ENCODE measurements around the gene HYCC2. TPM values are rescaled to one million over a fixed set of nuclear protein-coding genes. Genes with fewer than 3 reads are reported as not detected.

HYCC2 gene
- total RNA-seq, 6 experiments from 2014 or later, result 5.5 to 14.0 (median 10.3) TPM

DNA sequence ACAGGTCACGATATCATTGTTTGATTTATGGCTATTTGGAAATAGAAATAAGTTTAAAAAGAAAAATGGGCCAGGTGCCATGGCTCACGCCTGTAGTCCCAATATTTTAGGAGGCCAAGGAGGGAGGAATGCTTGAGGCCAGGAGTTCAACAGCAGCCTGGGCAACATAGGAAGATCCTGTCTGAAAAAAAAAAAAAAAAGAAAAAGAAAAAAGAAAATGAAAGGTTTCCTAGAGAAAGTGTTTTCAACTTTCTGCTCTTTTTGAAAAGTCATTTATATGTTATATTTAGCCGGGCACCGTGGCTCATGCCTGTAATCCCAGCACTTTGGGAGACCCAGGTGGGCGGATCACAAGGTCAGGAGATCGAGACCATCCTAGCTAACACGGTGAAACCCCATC, 3.5 kb upstream of the HYCC2 start:
- intact Hi-C loops (cut with DNase I), result loop anchor here (5.0 to 10.0 kb wide), 2 partner anchors 90 to 102 kb away; no protein-coding TSS in a partner anchor
- H3K27ac ChIP-seq, result no peak overlapping the region
- H3K4me1 ChIP-seq, result peaks cover 0 to 15% (median 3%) of the 10 kb centered on the region in 4 donors
- no peak overlapping the region for H3K4me3 ChIP-seq
- 80% methylated on average over 5 of the region's 7 CpGs for WGBS (ENCODE audit: insufficient coverage, low coverage, low lambda C conversion rate, missing lambda C conversion rate)
- no peak for ATAC-seq
- H3K27me3 ChIP-seq, result no peaks in the 10 kb centered on the region
- TF ChIP-seq, protein P1, sequence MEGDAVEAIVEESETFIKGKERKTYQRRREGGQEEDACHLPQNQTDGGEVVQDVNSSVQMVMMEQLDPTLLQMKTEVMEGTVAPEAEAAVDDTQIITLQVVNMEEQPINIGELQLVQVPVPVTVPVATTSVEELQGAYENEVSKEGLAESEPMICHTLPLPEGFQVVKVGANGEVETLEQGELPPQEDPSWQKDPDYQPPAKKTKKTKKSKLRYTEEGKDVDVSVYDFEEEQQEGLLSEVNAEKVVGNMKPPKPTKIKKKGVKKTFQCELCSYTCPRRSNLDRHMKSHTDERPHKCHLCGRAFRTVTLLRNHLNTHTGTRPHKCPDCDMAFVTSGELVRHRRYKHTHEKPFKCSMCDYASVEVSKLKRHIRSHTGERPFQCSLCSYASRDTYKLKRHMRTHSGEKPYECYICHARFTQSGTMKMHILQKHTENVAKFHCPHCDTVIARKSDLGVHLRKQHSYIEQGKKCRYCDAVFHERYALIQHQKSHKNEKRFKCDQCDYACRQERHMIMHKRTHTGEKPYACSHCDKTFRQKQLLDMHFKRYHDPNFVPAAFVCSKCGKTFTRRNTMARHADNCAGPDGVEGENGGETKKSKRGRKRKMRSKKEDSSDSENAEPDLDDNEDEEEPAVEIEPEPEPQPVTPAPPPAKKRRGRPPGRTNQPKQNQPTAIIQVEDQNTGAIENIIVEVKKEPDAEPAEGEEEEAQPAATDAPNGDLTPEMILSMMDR (IDR thresholded peaks at IDR 0.05), result no peak
- no peak for TF ChIP-seq POLR2A (IDR thresholded peaks at IDR 0.05)
- H3K9me3 ChIP-seq, result no peaks in the 10 kb centered on the region
- H3K36me3 ChIP-seq, result peaks cover 0 to 14% (median 6%) of the 10 kb centered on the region in 4 donors
- DNase-seq, result no peak

DNA sequence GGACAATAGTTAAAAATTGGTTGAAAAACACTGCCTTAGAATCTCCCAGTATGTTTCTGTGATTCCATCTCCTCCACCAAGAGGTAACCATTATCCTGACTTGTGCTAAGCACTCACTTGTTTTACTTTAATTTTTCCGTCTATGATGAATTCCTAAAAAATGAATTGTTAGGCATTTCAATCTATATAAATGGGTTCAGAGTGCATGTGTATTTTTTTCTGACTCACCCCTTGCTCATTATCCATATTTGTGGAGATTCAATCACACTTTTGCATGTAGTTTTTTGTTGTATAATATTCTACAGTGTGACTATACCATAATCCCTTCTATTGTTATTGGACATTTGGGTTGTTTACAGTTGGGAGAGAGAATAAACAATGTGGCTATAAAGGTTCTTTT, 1.6 kb upstream of the HYCC2 start:
- H3K4me3 ChIP-seq, result no peak overlapping the region
- no peaks in the 10 kb centered on the region for H3K27me3 ChIP-seq
- no peak for TF ChIP-seq POLR2A (IDR thresholded peaks at IDR 0.05)
- TF ChIP-seq, protein P1 (IDR thresholded peaks at IDR 0.05), result no peak
- ATAC-seq (no peak), DNase-seq (no peak)
- H3K27ac ChIP-seq, result no peak overlapping the region
- H3K9me3 ChIP-seq, result no peaks in the 10 kb centered on the region
- WGBS (ENCODE audit: insufficient coverage, low coverage, low lambda C conversion rate, missing lambda C conversion rate), result 64% methylated on average over 1 of the region's 1 CpG
- H3K4me1 ChIP-seq, result peaks cover 0 to 25% (median 7%) of the 10 kb centered on the region in 4 donors
- intact Hi-C loops (cut with DNase I), result loop anchor here (5.0 to 10.0 kb wide), 2 partner anchors 92 to 104 kb away; no protein-coding TSS in a partner anchor
- no peaks in the 10 kb centered on the region for H3K36me3 ChIP-seq

DNA sequence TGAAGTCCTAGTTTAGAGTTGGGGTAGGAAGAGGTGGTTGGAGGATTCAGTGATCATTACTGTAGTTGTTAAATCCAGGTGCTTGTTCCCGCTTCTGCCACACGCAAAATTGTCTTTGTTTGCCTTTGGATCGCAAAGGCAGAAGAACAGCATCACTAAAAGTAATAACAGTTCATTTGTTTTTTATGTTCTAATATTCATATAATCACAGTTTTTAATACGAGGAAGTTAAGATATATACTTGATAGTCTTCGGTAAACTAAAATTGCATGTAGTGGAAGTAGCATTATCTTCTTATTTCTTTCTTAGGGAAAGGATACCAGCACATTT, 695 bp upstream of the HYCC2 start:
- H3K4me3 ChIP-seq, result peak overlapping the region; percentile 76 to 96 (median 91)
- DNase-seq (no peak), ATAC-seq (peak in 2 of 4 donors; percentile 2 to 4)
- intact Hi-C loops (cut with DNase I), result loop anchor here (5.0 to 10.0 kb wide), 2 partner anchors 93 to 105 kb away; no protein-coding TSS in a partner anchor
- no peak for TF ChIP-seq POLR2A (IDR thresholded peaks at IDR 0.05)
- TF ChIP-seq, protein P1 (IDR thresholded peaks at IDR 0.05), result no peak
- H3K4me1 ChIP-seq, result peaks cover 0 to 26% (median 7%) of the 10 kb centered on the region in 4 donors
- no peaks in the 10 kb centered on the region for H3K9me3 ChIP-seq
- H3K36me3 ChIP-seq, result no peaks in the 10 kb centered on the region
- under 1% methylated on average over 5 of the region's 5 CpGs for WGBS (ENCODE audit: insufficient coverage, low coverage, low lambda C conversion rate, missing lambda C conversion rate)
- H3K27me3 ChIP-seq, result no peaks in the 10 kb centered on the region
- H3K27ac ChIP-seq, result peak overlapping the region; percentile 81 to 92 (median 92)

DNA sequence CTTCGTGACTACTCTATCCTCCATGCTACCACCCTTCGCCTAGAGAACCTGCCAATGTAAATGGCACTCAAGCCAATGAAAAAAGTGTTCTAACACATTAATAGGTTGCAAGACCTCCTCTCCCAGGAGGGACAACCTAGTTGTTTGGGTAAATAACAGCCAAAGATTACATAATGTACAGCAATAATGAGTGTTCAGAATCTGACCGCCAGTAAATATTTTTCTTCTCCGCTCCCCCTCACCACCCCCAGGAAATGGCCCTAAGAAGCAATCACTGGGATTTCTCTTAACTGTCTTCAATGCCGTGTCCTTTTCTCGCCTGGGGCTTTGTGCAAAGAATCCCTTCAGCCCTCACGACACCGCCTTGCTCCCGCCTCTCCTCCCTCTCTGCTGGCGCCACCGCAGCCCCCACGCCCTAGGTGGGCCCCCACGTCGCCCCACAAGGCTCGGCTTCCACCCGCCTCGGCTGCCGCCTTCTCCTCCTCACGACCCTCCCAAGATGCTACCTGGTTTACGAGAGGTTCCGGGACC, 458 bp downstream of the HYCC2 start:
- intact Hi-C loops (cut with DNase I), result loop anchor here (5.0 to 10.0 kb wide), 2 partner anchors 94 to 106 kb away; no protein-coding TSS in a partner anchor
- Histone ChIP-seq H3K4me3 (peak overlapping the region; percentile 76 to 96 (median 91)), H3K9me3 (no peaks in the 10 kb centered on the region), H3K27ac (peak overlapping the region; percentile 81 to 92 (median 92)), H3K27me3 (no peaks in the 10 kb centered on the region), H3K36me3 (no peaks in the 10 kb centered on the region), H3K4me1 (peaks cover 0 to 26% (median 7%) of the 10 kb centered on the region in 4 donors)
- ATAC-seq, result peak; percentile 6 to 33 (median 25)
- no peak for DNase-seq
- 0% methylated on average over 21 of the region's 21 CpGs for WGBS (ENCODE audit: insufficient coverage, low coverage, low lambda C conversion rate, missing lambda C conversion rate)
- TF ChIP-seq, protein P1 (IDR thresholded peaks at IDR 0.05), result no peak
- TF ChIP-seq POLR2A (IDR thresholded peaks at IDR 0.05), result no peak

Measured in right lobe of liver (tissue), 6 donors.